ENCODE measurements around the gene RBMS1. TPM values are rescaled to one million over a fixed set of nuclear protein-coding genes. Genes with fewer than 3 reads are reported as not detected.

Gene RBMS1
- total and polyA plus RNA-seq, 2 of the 13 experiments (the other 11 are each of a cell fraction or from before 2014, with no cell fraction given) = 55.5 to 110 TPM

GRCh38 chr2:160269803-160270570 lies 223.6 kb downstream of the RBMS1 start (continued):
- TF ChIP-seq IRF1 (CRISPR knock-in tag; IDR thresholded peaks at IDR 0.05; ENCODE audit: low read depth) (no peak), MYNN (CRISPR knock-in tag; IDR thresholded peaks at IDR 0.05; ENCODE audit: low read depth) (no peak), ZNF672 (CRISPR knock-in tag; IDR thresholded peaks at IDR 0.05) (no peak), E2F1 (CRISPR knock-in tag; IDR thresholded peaks at IDR 0.05) (peak; percentile 59; the same call in 1 of the 2 replicates), CHD2 (IDR thresholded peaks at IDR 0.05; ENCODE audit: low read depth, low read length) (peak; percentile 28; the same call in 1 of the 2 replicates), LCORL (IDR thresholded peaks at IDR 0.05) (no peak), LCORL (CRISPR knock-in tag; IDR thresholded peaks at IDR 0.05) (0 out of 2 replicates have a peak, but pooled peaks have one; percentile 51), TFAP4 (IDR thresholded peaks at IDR 0.05; ENCODE audit: borderline replicate concordance, low read depth) (peak; percentile 88; the same call in 1 of the 2 replicates), DNMT3B (CRISPR knock-in tag; conservative IDR thresholded peaks at IDR 0.05) (no peak), ZFP90 (CRISPR knock-in tag; IDR thresholded peaks at IDR 0.05; ENCODE audit: borderline replicate concordance) (peak; percentile 80), CENPBD1 (CRISPR knock-in tag; IDR thresholded peaks at IDR 0.05; ENCODE audit: borderline replicate concordance, low read depth) (no peak), HNF4A (CRISPR knock-in tag; IDR thresholded peaks at IDR 0.05) (peak; percentile 9; the same call in 1 of the 2 replicates), ATF7-NPFF (CRISPR knock-in tag; IDR thresholded peaks at IDR 0.05; ENCODE audit: low read depth) (peak; percentile 59; the same call in 1 of the 2 replicates), TCF12 (IDR thresholded peaks at IDR 0.05) (no peak), TCF12 (CRISPR knock-in tag; IDR thresholded peaks at IDR 0.05) (no peak), GTF3A (CRISPR knock-in tag; conservative IDR thresholded peaks at IDR 0.05) (no peak), YEATS2 (CRISPR knock-in tag; IDR thresholded peaks at IDR 0.05; ENCODE audit: borderline replicate concordance) (no peak), NR2F2 (IDR thresholded peaks at IDR 0.05; ENCODE audit: borderline replicate concordance, low read depth) (no peak), ZNF34 (CRISPR knock-in tag; IDR thresholded peaks at IDR 0.05; ENCODE audit: borderline replicate concordance) (0 out of 2 replicates have a peak, but pooled peaks have one; percentile 31), GABPB1 (CRISPR knock-in tag; IDR thresholded peaks at IDR 0.05) (peak; percentile 71), SP4 (CRISPR knock-in tag; IDR thresholded peaks at IDR 0.05) (0 out of 2 replicates have a peak, but pooled peaks have one; percentile 32), PATZ1 (CRISPR knock-in tag; IDR thresholded peaks at IDR 0.05) (peak; percentile 80), TCF7 (IDR thresholded peaks at IDR 0.05; ENCODE audit: low read depth) (no peak), NONO (IDR thresholded peaks at IDR 0.05) (no peak), NONO (CRISPR knock-in tag; conservative IDR thresholded peaks at IDR 0.05) (peak; percentile 86; the same call in 1 of the 2 replicates), ZSCAN21 (CRISPR knock-in tag; IDR thresholded peaks at IDR 0.05; ENCODE audit: borderline replicate concordance) (peak; percentile 67; the same call in 1 of the 2 replicates)

Data from HepG2 (cell line).